Right lobe of liver (tissue), 4 donors: ENCODE measurements around the gene KRT71.

Experiments
- CTCF ChIP-seq, 4 donors: fragments of 200-600 bp in 3 of 4; fragments of 450-650 bp in 1 of 4; IDR thresholded peaks; one replicate each; pipeline versions ENCODE4 v1.5.1 to v1.8.0; 2016 to 2022; ENCODE audit warnings: antibody characterized with exemption in 4 of 4, mild to moderate bottlenecking in 2 of 4
- POLR2A ChIP-seq: fragments of 450-650 bp; IDR thresholded peaks from one replicate; pipeline ENCODE4 v1.6.1; 2017; ENCODE audit warnings: antibody characterized with exemption, mild to moderate bottlenecking
- donor health status: DM: no; HTN: no; CAD: no.
- donor health status: DM: no; HTN: no; CAD: no.
- donor health status: DM: no; HTN: yes; CAD: no.

GRCh38 chr12:52542157-52542556 is 10.8 kb downstream of the KRT71 start:
- TF ChIP-seq CTCF (IDR thresholded peaks at IDR 0.05) (no peak), POLR2A (no peak)
